Hepatocyte (in vitro differentiated cells): ENCODE data around the gene FUS. TPM values are rescaled to one million over a fixed set of nuclear protein-coding genes. Genes with fewer than 3 reads are reported as not detected.
"Not testable (repeated sequence)": the region's sequence is repeated elsewhere in the genome, so short reads cannot be mapped to it uniquely, and the experiment has no call there.

Source experiments
- DNase-seq: peaks from one replicate; pipeline ENCODE4 v3.0.0-alpha.2; 2016; ENCODE audit warnings: low spot score
- H2AFZ ChIP-seq: fragments of 200-600 bp; sonication (generic); 2 replicates; pipeline ENCODE4 v1.6.0; 2016; ENCODE audit warnings: antibody characterized with exemption, mild to moderate bottlenecking
- H3K27ac ChIP-seq: fragments of 200-600 bp; sonication (generic); 2 replicates; pipeline ENCODE4 v1.5.1; 2016; ENCODE audit warnings: mild to moderate bottlenecking
- H3K27me3 ChIP-seq: fragments of 200-600 bp; sonication (generic); 2 replicates; pipeline ENCODE4 v1.6.1; 2016
- H3K36me3 ChIP-seq: fragments of 200-600 bp; sonication (generic); replicated peaks from 2 replicates; pipeline ENCODE4 v1.5.1; 2016; ENCODE audit warnings: low read depth; ENCODE audit not compliant: insufficient read depth
- H3K4me1 ChIP-seq: fragments of 200-600 bp; sonication (generic); 2 replicates; pipeline ENCODE4 v1.5.1; 2016; ENCODE audit warnings: mild to moderate bottlenecking, moderate library complexity; ENCODE audit not compliant: insufficient read depth
- H3K4me2 ChIP-seq: fragments of 200-600 bp; sonication (generic); 2 replicates; pipeline ENCODE4 v1.6.0; 2016
- H3K4me3 ChIP-seq: fragments of 200-600 bp; sonication (generic); 2 replicates; pipeline ENCODE4 v1.5.1; 2016; ENCODE audit warnings: mild to moderate bottlenecking
- H3K79me2 ChIP-seq: fragments of 200-600 bp; sonication (generic); 2 replicates; pipeline ENCODE4 v1.6.0; 2017; ENCODE audit warnings: mild to moderate bottlenecking
- H3K9me2 ChIP-seq: fragments of 200-600 bp; sonication (generic); replicated peaks from 2 replicates; pipeline ENCODE4 v1.6.0; 2017; ENCODE audit warnings: mild to moderate bottlenecking; ENCODE audit not compliant: insufficient read depth
- H3K9me3 ChIP-seq: fragments of 200-600 bp; sonication (generic); 2 replicates; pipeline ENCODE4 v1.5.1; 2016; ENCODE audit warnings: low read depth, mild to moderate bottlenecking
- H4K20me1 ChIP-seq: fragments of 200-600 bp; sonication (generic); 2 replicates; pipeline ENCODE4 v1.6.0; 2016; ENCODE audit warnings: mild to moderate bottlenecking; ENCODE audit not compliant: insufficient read depth, poor library complexity, severe bottlenecking
- EZH2 ChIP-seq: fragments of 200-600 bp; sonication (generic); IDR thresholded peaks from 2 replicates; pipeline ENCODE4 v1.6.1; 2016; ENCODE audit warnings: antibody characterized with exemption, mild to moderate bottlenecking, borderline replicate concordance
- EZH2phosphoT487 ChIP-seq: fragments of 200-600 bp; sonication (generic); IDR thresholded peaks from one replicate; pipeline ENCODE4 v1.6.1; 2018; ENCODE audit warnings: antibody characterized with exemption, mild to moderate bottlenecking, low read depth, moderate library complexity; ENCODE audit not compliant: unreplicated experiment, severe bottlenecking
- WGBS: methylation state at CpG from one replicate; pipeline ENCODE4 v1.1.6; 2016; ENCODE audit warnings: low lambda C conversion rate; ENCODE audit errors: missing lambda C conversion rate; 5-methylcytosine and 5-hydroxymethylcytosine counted together
- polyA plus RNA-seq: library from polyadenylated mRNA; unstranded; fragments of >200 nt; fragmentation: Nextera tagmentation; extraction: Ambion mirVana; gene quantifications from 2 replicates; pipeline ENCODE4 v1.2.1, GENCODE V29; 2016
- total RNA-seq: library from RNA; depleted of rRNA; stranded (reverse); fragments of >200 nt; gene quantifications from 2 replicates; pipeline ENCODE4 v1.2.3, GENCODE V29; 2014
- TF ChIP-seq, protein P1 (sequence below): fragments of 200-600 bp; sonication (generic); IDR thresholded peaks from 2 replicates; pipeline ENCODE4 v1.5.1; 2016; ENCODE audit warnings: antibody characterized with exemption, mild to moderate bottlenecking; ENCODE audit not compliant: poor library complexity

FUS gene
- total and polyA plus RNA-seq, 2 experiments from 2014 or later, result 47.4 to 327 TPM

DNA sequence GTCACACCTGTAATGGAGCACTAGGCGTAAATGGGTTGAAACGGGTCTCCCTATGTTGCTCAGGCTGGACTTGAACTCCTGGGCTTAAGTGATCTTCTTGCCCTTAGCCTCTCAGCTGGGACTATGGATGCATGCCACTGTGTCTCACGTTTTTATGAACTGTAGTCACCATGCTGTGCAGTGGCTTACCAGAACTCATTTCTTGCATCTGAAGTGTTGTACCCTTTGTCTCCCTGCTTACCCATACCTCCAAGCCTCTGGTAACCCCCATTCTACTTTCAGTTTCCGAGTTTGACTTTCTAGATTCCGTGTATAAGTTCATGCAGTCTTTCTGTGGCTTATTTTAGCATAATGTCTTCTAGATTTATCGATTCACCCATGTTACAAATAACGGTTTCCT, 15.0 kb downstream of the FUS start:
- Histone ChIP-seq H3K9me2 (no peaks in the 10 kb centered on the region), H3K4me1 (no peaks in the 10 kb centered on the region), H3K4me3 (no peak overlapping the region), H3K4me2 (no peak overlapping the region), H3K27me3 (no peaks in the 10 kb centered on the region), H2AFZ (no peak overlapping the region), H3K27ac (no peak overlapping the region), H3K79me2 (peaks cover 10% of the 10 kb centered on the region), H3K36me3 (peaks cover 4% of the 10 kb centered on the region), H4K20me1 (peaks cover 72% of the 10 kb centered on the region), H3K9me3 (no peaks in the 10 kb centered on the region)
- DNase-seq, result no peak
- WGBS, result 95% methylated on average over 7 of the region's 7 CpGs
- TF ChIP-seq, protein P1, sequence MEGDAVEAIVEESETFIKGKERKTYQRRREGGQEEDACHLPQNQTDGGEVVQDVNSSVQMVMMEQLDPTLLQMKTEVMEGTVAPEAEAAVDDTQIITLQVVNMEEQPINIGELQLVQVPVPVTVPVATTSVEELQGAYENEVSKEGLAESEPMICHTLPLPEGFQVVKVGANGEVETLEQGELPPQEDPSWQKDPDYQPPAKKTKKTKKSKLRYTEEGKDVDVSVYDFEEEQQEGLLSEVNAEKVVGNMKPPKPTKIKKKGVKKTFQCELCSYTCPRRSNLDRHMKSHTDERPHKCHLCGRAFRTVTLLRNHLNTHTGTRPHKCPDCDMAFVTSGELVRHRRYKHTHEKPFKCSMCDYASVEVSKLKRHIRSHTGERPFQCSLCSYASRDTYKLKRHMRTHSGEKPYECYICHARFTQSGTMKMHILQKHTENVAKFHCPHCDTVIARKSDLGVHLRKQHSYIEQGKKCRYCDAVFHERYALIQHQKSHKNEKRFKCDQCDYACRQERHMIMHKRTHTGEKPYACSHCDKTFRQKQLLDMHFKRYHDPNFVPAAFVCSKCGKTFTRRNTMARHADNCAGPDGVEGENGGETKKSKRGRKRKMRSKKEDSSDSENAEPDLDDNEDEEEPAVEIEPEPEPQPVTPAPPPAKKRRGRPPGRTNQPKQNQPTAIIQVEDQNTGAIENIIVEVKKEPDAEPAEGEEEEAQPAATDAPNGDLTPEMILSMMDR, result no peak
- TF ChIP-seq EZH2 (no peak), EZH2phosphoT487 (no peak)

DNA sequence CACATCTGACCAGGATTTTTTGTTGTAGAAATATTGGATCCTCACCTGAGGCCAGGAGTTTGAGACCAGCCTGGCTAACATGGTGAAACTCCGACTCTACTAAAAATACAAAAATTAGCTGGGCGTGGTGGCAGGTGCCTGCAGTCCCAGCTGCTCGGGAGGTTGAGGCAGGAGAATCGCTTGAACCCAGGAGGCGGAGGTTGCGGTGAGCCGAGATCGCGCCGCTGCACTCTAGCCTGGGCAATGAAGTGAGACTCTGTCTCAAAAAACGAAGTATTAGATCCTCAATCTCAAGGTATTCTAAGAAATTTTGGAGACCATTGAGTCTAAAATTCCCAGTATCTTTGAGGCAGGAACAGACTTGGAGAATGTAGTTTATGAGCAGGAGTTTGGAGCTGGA, 15.9 kb downstream of the FUS start:
- WGBS, result 99% methylated on average over 11 of the region's 11 CpGs
- H3K9me3 ChIP-seq, H3K36me3 ChIP-seq, H3K27ac ChIP-seq, H3K9me2 ChIP-seq, H2AFZ ChIP-seq, H3K27me3 ChIP-seq, H3K4me1 ChIP-seq, H3K4me3 ChIP-seq, DNase-seq, H3K79me2 ChIP-seq, H3K4me2 ChIP-seq: not testable (repeated sequence)
- H4K20me1 ChIP-seq, result peaks cover 66% of the 10 kb centered on the region

DNA sequence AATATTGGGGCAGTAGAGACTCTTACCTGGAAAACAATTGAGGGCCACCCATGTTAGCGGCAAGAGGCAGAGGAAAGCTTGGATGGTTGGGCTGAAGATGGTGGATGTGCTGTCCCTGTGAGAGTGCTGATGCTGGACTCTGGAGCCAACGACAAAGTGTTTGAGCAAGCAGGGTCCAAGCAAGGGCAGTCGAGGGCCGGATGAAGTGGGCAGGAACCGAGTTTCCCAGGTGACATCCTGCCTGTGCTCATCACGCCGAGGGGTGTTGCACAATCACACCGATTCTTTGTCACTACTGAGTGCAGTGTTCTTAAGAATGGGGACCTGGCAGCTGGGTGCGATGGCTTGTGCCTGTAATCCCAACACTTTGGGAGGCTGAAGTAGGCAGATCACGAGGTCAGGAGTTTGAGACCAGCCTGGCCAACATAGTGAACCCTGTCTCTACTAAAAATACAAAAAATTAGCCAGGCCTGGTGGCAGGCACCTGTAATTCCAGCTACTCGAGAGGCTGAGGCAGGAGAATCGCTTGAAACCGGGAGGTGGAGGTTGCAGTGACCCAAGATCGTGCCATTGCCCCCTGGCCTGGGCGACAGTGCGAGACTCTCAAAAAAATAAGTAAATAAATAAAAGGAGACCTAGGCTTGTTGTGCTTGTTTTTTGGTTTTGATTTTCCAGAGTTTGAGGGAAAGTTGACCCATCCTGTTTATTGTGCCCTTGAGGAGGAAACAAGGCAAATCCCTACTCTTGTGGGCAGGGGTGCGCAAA, 16.6 kb downstream of the FUS start:
- Histone ChIP-seq H3K9me3 (no peaks in the 10 kb centered on the region), H3K27ac (no peak overlapping the region), H3K79me2 (no peaks in the 10 kb centered on the region), H3K36me3 (no peaks in the 10 kb centered on the region), H3K4me3 (no peak overlapping the region), H3K4me2 (no peak overlapping the region), H3K27me3 (no peaks in the 10 kb centered on the region), H4K20me1 (peaks cover 59% of the 10 kb centered on the region), H3K4me1 (peaks cover 9% of the 10 kb centered on the region), H2AFZ (no peak overlapping the region), H3K9me2 (no peaks in the 10 kb centered on the region)
- DNase-seq, result no peak
- TF ChIP-seq EZH2 (no peak), EZH2phosphoT487 (no peak)
- TF ChIP-seq, protein P1, result no peak
- 96% methylated on average over 17 of the region's 17 CpGs for WGBS

DNA sequence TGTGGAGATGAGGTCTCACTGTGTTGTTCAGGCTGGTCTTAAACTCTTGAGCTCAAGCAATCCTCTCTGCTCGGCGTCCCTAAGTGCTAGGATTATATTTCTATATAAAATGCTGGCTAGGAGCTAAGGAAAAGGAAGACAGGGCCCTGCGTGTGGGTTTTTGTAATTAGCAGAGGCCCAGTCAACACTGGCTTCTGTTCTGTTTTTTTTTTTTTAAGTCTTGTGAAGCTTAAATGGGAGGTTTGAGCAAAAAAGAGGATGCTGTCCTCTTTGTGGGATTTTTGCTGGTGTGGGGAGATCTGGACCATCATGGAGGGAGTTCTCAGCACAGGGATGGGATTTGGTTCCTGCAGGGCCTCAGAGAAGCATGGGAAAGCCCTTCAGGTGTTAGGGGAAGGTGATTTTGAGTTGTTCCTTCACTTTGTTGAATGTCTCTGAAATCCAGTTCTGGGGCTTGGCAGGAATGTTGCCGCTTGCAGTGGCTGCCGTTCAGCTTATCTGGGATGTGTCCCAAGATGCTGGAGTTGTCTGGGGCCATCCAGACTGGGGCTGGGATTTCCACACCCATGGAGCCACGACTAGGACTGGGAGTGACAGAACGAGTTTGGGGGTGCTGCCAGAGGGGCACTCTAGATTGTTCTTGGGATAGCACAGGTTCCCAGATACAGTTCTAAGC, 18.4 kb downstream of the FUS start:
- no peak overlapping the region for H2AFZ ChIP-seq
- WGBS, result 84% methylated on average over 7 of the region's 7 CpGs

More for the DNA sequence above, 18.4 kb downstream of the FUS start:
- no peak for DNase-seq
- Histone ChIP-seq H3K4me3 (no peak overlapping the region), H3K79me2 (no peaks in the 10 kb centered on the region), H3K4me2 (no peak overlapping the region), H3K27ac (no peak overlapping the region), H3K27me3 (peaks cover 5% of the 10 kb centered on the region), H3K9me2 (no peaks in the 10 kb centered on the region), H3K36me3 (no peaks in the 10 kb centered on the region), H3K9me3 (no peaks in the 10 kb centered on the region), H4K20me1 (peaks cover 47% of the 10 kb centered on the region), H3K4me1 (peaks cover 14% of the 10 kb centered on the region)
- TF ChIP-seq, protein P1, result no peak
- TF ChIP-seq EZH2, result no peak
- TF ChIP-seq EZH2phosphoT487, result no peak
